HG03159 (cell line): ENCODE results near the gene SCN4A.

Experiments
- ATAC-seq: cut with Tn5 transposase; IDR thresholded peaks from one replicate; pipeline ENCODE4 v1.9.1; 2021; ENCODE audit warnings: mild to moderate bottlenecking, moderate library complexity; ENCODE audit not compliant: unreplicated experiment

The SCN4A gene

GRCh38 chr17:64002658-64003525 lies 30.2 kb upstream of the SCN4A start:
- ATAC-seq: no peak

GRCh38 chr17:64001763-64002529 lies 29.2 kb upstream of the SCN4A start:
- no peak for ATAC-seq

- no peak for ATAC-seq
Observed at GRCh38 chr17:64001091-64001579, 28.4 kb upstream of the SCN4A start.

GRCh38 chr17:63999680-64000531 lies 27.2 kb upstream of the SCN4A start:
- no peak for ATAC-seq

GRCh38 chr17:63998721-63999679 lies 26.3 kb upstream of the SCN4A start:
- ATAC-seq: no peak

- no peak for ATAC-seq
Observed at GRCh38 chr17:63998050-63998720, 25.5 kb upstream of the SCN4A start, which contains the start of gene PRR29. Gene PRR29, plus strand, starts transcription at chr17:63998351. Its CDS starts 14 bp downstream, at chr17:63998365.

GRCh38 chr17:63997341-63998048 lies 24.8 kb upstream of the SCN4A start:
- no peak for ATAC-seq

- ATAC-seq: no peak
Observed at GRCh38 chr17:63996430-63997182, 23.9 kb upstream of the SCN4A start.

GRCh38 chr17:63995626-63996025 lies 22.9 kb upstream of the SCN4A start:
- no peak for ATAC-seq

- ATAC-seq: no peak
Observed at GRCh38 chr17:63993368-63993985, 20.8 kb upstream of the SCN4A start.

GRCh38 chr17:63991611-63992010 lies 18.9 kb upstream of the SCN4A start:
- ATAC-seq: no peak

GRCh38 chr17:63989622-63990345 lies 17.1 kb upstream of the SCN4A start:
- ATAC-seq: no peak

- ATAC-seq: no peak
Observed at GRCh38 chr17:63988741-63989621, 16.3 kb upstream of the SCN4A start.

GRCh38 chr17:63988127-63988478 lies 15.4 kb upstream of the SCN4A start:
- no peak for ATAC-seq

- no peak for ATAC-seq
Observed at GRCh38 chr17:63987221-63988126, 14.8 kb upstream of the SCN4A start.
